Trophoblast cell (in vitro differentiated cells and primary cell): ENCODE data around the gene TRMT112.
A peak's percentile ranks its signal among the peaks of the same experiment; 100 is the strongest.

Experiments
- DNase-seq, 2 donors: peaks; one replicate each; pipeline ENCODE4 v3.0.0-alpha.2; 2016
- H2AFZ ChIP-seq: 2 replicates; pipeline ENCODE4 v1.6.1; 2013; ENCODE audit warnings: low read length, moderate library complexity, mild to moderate bottlenecking; ENCODE audit not compliant: insufficient read depth, poor library complexity
- H2AK5ac ChIP-seq: 2 replicates; pipeline ENCODE4 v1.6.1; 2013; ENCODE audit warnings: mild to moderate bottlenecking, low read length
- H2BK120ac ChIP-seq: 2 replicates; pipeline ENCODE4 v1.6.1; 2013; ENCODE audit warnings: low read length, mild to moderate bottlenecking, moderate library complexity; ENCODE audit not compliant: insufficient read depth, poor library complexity
- H2BK12ac ChIP-seq: 2 replicates; pipeline ENCODE4 v1.6.1; 2013; ENCODE audit warnings: mild to moderate bottlenecking, low read length, moderate library complexity
- H2BK5ac ChIP-seq: 2 replicates; pipeline ENCODE4 v1.6.1; 2013; ENCODE audit warnings: low read length, low read depth, moderate library complexity, mild to moderate bottlenecking; ENCODE audit not compliant: poor library complexity
- H3K14ac ChIP-seq: 2 replicates; pipeline ENCODE4 v1.6.1; 2013; ENCODE audit warnings: mild to moderate bottlenecking, low read length
- H3K18ac ChIP-seq: 2 replicates; pipeline ENCODE4 v1.6.1; 2013; ENCODE audit warnings: mild to moderate bottlenecking, low read length
- H3K23ac ChIP-seq: 2 replicates; pipeline ENCODE4 v1.6.1; 2013; ENCODE audit warnings: low read length
- H3K27ac ChIP-seq: 2 replicates; pipeline ENCODE4 v1.5.1; 2013; ENCODE audit warnings: low read depth, mild to moderate bottlenecking, inconsistent platforms, low read length, moderate library complexity
- H3K27me3 ChIP-seq: 2 replicates; pipeline ENCODE4 v1.6.1; 2013; ENCODE audit warnings: inconsistent platforms, mild to moderate bottlenecking, low read length, moderate library complexity; ENCODE audit not compliant: insufficient read depth
- H3K36me3 ChIP-seq, 2 experiments: 1 replicate in 1 of 2; 2 replicates in 1 of 2; pipeline ENCODE4 v1.6.1; 2013; ENCODE audit warnings: low read length in 2 of 2, mild to moderate bottlenecking in 2 of 2, moderate library complexity in 1 of 2; ENCODE audit not compliant: insufficient read depth in 2 of 2, control insufficient read depth in 1 of 2
- H3K4ac ChIP-seq: 2 replicates; pipeline ENCODE4 v1.6.1; 2013; ENCODE audit warnings: low read depth, mild to moderate bottlenecking, low read length, moderate library complexity
- H3K4me1 ChIP-seq, 2 experiments: 1 replicate in 1 of 2; 2 replicates in 1 of 2; pipeline ENCODE4 v1.6.1; 2013; ENCODE audit warnings: low read length in 2 of 2, mild to moderate bottlenecking in 2 of 2, moderate library complexity in 1 of 2; ENCODE audit not compliant: insufficient read depth in 2 of 2, control insufficient read depth in 1 of 2
- H3K4me2 ChIP-seq: 2 replicates; pipeline ENCODE4 v1.6.1; 2013; ENCODE audit warnings: inconsistent platforms, mild to moderate bottlenecking, low read length, moderate library complexity
- H3K4me3 ChIP-seq: 2 replicates; pipeline ENCODE4 v1.5.1; 2013; ENCODE audit warnings: mild to moderate bottlenecking, low read depth, low read length, inconsistent platforms
- H3K79me1 ChIP-seq: one replicate; pipeline ENCODE4 v1.6.1; 2013; ENCODE audit warnings: low read length
- H3K79me2 ChIP-seq: 2 replicates; pipeline ENCODE4 v1.6.1; 2013; ENCODE audit warnings: low read length, mild to moderate bottlenecking; ENCODE audit not compliant: control insufficient read depth, insufficient read depth, poor library complexity
- H3K9ac ChIP-seq: 2 replicates; pipeline ENCODE4 v1.6.1; 2013; ENCODE audit warnings: mild to moderate bottlenecking, low read length
- H3K9me3 ChIP-seq: 2 replicates; pipeline ENCODE4 v1.6.1; 2013; ENCODE audit warnings: low read depth, mild to moderate bottlenecking, control low read depth, inconsistent platforms, low read length; ENCODE audit not compliant: insufficient read depth
- H4K12ac ChIP-seq: 2 replicates; pipeline ENCODE4 v1.6.1; 2013; ENCODE audit warnings: low read depth, mild to moderate bottlenecking, low read length, moderate library complexity
- H4K8ac ChIP-seq: 2 replicates; pipeline ENCODE4 v1.6.1; 2013; ENCODE audit warnings: low read depth, mild to moderate bottlenecking, low read length, moderate library complexity
- H4K91ac ChIP-seq: one replicate; pipeline ENCODE4 v1.6.1; 2013; ENCODE audit warnings: low read depth, mild to moderate bottlenecking, low read length, moderate library complexity
- WGBS: extraction: QIAGEN DNeasy Blood & Tissue Kit; methylation state at CpG from one replicate; pipeline ENCODE4 v1.1.7; 2013; ENCODE audit warnings: missing lambda C conversion rate; ENCODE audit not compliant: insufficient read length, insufficient coverage; ENCODE audit errors: extremely low coverage; 5-methylcytosine and 5-hydroxymethylcytosine counted together

TRMT112 gene

DNA sequence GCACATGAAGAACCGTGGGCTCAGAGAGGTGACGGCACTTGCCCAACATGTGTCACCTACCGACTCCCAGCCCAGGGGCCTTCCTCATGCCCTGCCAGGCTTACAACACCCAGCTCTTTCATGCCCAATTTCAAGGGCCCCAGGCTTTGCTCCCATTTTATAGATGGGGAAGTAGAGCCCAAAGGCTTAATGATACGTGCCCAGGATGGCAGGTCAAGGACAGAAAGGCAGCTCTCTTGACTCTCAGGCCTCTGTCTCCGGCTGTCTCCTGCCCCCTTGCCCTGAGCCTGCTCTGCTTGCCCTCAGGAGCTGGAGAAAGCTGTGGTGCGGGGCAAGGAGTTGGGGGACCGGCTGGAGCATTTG is 31.6 kb upstream of the TRMT112 start:
- Histone ChIP-seq H3K79me2 (no peaks in the 10 kb centered on the region), H3K4me1 (peaks cover 2 to 5% of the 10 kb centered on the region in 2 experiments), H2AK5ac (no peak overlapping the region), H4K8ac (no peak overlapping the region), H3K9me3 (no peaks in the 10 kb centered on the region), H4K91ac (no peak overlapping the region), H3K4ac (no peak overlapping the region), H3K4me3 (no peak overlapping the region), H3K27me3 (no peaks in the 10 kb centered on the region), H4K12ac (no peak overlapping the region), H2BK12ac (no peak overlapping the region), H3K36me3 (no peaks in the 10 kb centered on the region), H3K4me2 (no peak overlapping the region), H3K14ac (no peak overlapping the region), H2AFZ (no peak overlapping the region), H3K27ac (no peak overlapping the region), H3K18ac (no peak overlapping the region), H3K9ac (no peak overlapping the region), H2BK5ac (no peak overlapping the region), H3K23ac (no peak overlapping the region), H2BK120ac (no peak overlapping the region), H3K79me1 (no peaks in the 10 kb centered on the region)
- WGBS, result no CpG with 5 or more reads among the region's 7 CpGs
- no peak for DNase-seq

DNA sequence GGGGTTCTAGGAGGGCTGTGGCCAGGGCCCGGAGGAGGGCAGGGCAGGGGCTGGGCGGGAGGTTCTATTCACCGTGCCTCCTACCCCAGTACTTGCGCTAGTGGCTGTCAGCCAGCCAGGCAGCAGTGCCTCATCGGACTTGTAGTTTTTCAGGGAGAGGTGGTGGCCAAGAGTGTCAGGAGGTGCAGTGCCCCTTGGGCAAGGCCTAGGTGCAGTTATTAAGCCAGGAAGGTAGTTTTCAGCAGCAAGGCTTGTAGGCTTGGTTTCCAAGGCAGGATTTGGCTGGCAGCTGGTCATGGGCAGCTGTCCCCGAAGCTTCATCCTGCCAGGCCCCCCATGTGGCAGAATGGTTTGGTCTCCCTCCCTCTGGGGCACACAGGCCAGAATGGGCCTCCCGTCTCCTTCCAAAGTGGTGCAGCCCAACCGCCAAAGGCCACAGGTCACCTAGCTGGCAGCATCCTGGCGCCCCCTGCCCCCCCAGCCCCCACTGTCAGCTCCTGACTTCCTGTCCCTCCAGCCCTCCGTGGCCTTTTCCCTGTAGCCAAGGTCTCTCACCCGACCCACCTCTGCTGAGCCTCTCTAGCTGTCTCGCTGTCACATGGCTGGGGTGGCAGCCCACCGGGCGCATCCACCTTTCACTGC is 31.1 kb upstream of the TRMT112 start:
- Histone ChIP-seq H3K9ac (no peak overlapping the region), H3K79me1 (no peaks in the 10 kb centered on the region), H3K4me1 (peaks cover 2 to 5% of the 10 kb centered on the region in 2 experiments), H4K8ac (no peak overlapping the region), H3K23ac (no peak overlapping the region), H3K4me3 (no peak overlapping the region), H3K9me3 (no peaks in the 10 kb centered on the region), H2AK5ac (no peak overlapping the region), H3K4ac (no peak overlapping the region), H3K18ac (no peak overlapping the region), H3K14ac (no peak overlapping the region), H3K27ac (no peak overlapping the region), H3K4me2 (no peak overlapping the region), H2AFZ (no peak overlapping the region), H2BK120ac (no peak overlapping the region), H4K91ac (no peak overlapping the region), H3K36me3 (no peaks in the 10 kb centered on the region), H2BK5ac (no peak overlapping the region), H3K79me2 (no peaks in the 10 kb centered on the region), H4K12ac (no peak overlapping the region), H2BK12ac (no peak overlapping the region), H3K27me3 (no peaks in the 10 kb centered on the region)
- WGBS, result no CpG with 5 or more reads among the region's 14 CpGs
- DNase-seq, result no peak

DNA sequence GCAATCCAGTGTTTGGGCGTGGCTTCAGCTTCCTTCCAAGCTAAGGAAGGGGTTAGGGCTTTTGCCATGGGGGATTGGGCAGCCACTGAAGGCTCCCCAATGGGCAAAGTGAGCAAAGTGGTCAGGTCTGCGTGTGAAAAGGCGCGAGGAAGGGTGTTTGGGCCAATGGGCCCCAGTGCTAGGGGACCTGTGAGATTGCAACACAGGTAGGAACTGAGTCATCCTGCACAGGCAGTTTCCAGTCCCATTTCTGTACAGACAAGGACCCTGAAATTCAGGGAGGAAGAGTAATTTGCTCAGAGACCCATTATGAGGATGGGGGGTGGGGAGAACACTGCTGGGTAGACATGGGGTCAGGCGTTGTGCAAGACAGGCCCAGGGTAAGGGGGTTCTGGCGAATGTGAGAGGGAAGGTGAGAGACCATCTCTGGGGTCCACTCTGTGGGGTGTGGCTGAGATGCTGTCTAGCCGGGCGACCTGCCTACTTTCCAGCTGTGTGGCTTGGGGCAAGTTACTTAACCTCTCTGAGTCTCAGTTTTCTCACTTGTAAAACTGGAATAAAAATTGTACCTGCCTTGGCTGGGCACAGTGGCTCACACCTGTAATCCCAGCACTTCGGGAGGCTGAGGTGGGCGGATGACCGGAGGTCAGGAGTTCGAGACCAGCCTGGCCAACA is 30.0 kb upstream of the TRMT112 start:
- no peak overlapping the region for H3K4ac ChIP-seq
- no peak overlapping the region for H3K23ac ChIP-seq
- no peak overlapping the region for H3K27ac ChIP-seq
- H3K9ac ChIP-seq, result no peak overlapping the region
- no peak overlapping the region for H2BK120ac ChIP-seq
- peaks cover under 1% of the 10 kb centered on the region for H3K79me2 ChIP-seq
- no peaks in the 10 kb centered on the region for H3K27me3 ChIP-seq
- H3K4me2 ChIP-seq, result no peak overlapping the region
- H3K79me1 ChIP-seq, result peaks cover under 1% of the 10 kb centered on the region
- no peaks in the 10 kb centered on the region for H3K9me3 ChIP-seq
- peak overlapping the region; percentile 3 for H2BK12ac ChIP-seq
- no peak for DNase-seq
- no peak overlapping the region for H4K8ac ChIP-seq
- no peak overlapping the region for H4K91ac ChIP-seq
- no peak overlapping the region for H3K14ac ChIP-seq
- no peak overlapping the region for H4K12ac ChIP-seq
- H2BK5ac ChIP-seq, result no peak overlapping the region
- H2AFZ ChIP-seq, result no peak overlapping the region
- no peak overlapping the region for H3K4me3 ChIP-seq
- H3K4me1 ChIP-seq, result peaks cover 2 to 6% of the 10 kb centered on the region in 2 experiments
- H2AK5ac ChIP-seq, result no peak overlapping the region
- no peak overlapping the region for H3K18ac ChIP-seq
- no CpG with 5 or more reads among the region's 12 CpGs for WGBS
- no peaks in the 10 kb centered on the region for H3K36me3 ChIP-seq

DNA sequence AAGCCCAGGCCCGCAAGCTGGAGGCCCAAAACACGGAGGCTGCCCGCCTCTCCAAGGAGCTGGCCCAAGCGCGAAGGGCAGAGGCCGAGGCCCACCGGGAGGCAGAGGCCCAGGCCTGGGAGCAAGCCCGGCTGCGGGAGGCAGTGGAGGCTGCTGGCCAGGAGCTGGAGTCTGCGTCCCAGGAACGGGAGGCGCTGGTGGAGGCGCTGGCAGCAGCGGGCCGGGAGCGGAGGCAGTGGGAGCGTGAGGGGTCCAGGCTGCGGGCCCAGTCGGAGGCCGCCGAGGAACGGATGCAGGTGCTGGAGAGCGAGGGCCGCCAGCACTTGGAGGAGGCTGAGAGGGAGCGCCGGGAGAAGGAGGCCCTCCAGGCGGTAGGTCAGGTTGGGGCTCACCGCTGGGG is 27.4 kb upstream of the TRMT112 start:
- Histone ChIP-seq H3K79me1 (peaks cover 6% of the 10 kb centered on the region), H3K27ac (no peak overlapping the region), H2AFZ (no peak overlapping the region), H3K23ac (no peak overlapping the region), H3K14ac (no peak overlapping the region), H2BK5ac (no peak overlapping the region), H3K79me2 (peaks cover 2% of the 10 kb centered on the region), H4K8ac (no peak overlapping the region), H3K36me3 (no peaks in the 10 kb centered on the region), H3K4me1 (peaks cover 8 to 11% of the 10 kb centered on the region in 2 experiments), H2AK5ac (no peak overlapping the region), H2BK12ac (no peak overlapping the region), H3K9me3 (peaks cover 3% of the 10 kb centered on the region), H4K91ac (no peak overlapping the region), H3K4me3 (no peak overlapping the region), H2BK120ac (no peak overlapping the region), H3K4me2 (no peak overlapping the region), H3K18ac (no peak overlapping the region), H4K12ac (no peak overlapping the region), H3K27me3 (no peaks in the 10 kb centered on the region), H3K4ac (no peak overlapping the region), H3K9ac (no peak overlapping the region)
- no CpG with 5 or more reads among the region's 28 CpGs for WGBS
- DNase-seq, result no peak
